Measurements from ENCODE around the gene GPC3. TPM values are rescaled to one million over a fixed set of nuclear protein-coding genes. Genes with fewer than 3 reads are reported as not detected.

GPC3 gene
- total RNA-seq (1 to 10 TPM in 3 of 4 donors, under 1 TPM in 1; 0.78 to 2.3 (median 1.8) TPM), polyA plus RNA-seq (1 to 10 TPM in 1 of 3 donors, under 1 TPM in 2; 0.43 to 1.9 (median 0.80) TPM)
- long read RNA-seq, donor 1, partial matches to known transcripts: 0 of 4 reads
- long read RNA-seq, donor 1, other reads (novel, unspliced or antisense): 2 of 4 reads
- long read RNA-seq, donor 2, partial matches to known transcripts: 0 of 1 reads
- long read RNA-seq, donor 2, other reads (novel, unspliced or antisense): 0 of 1 reads

DNA sequence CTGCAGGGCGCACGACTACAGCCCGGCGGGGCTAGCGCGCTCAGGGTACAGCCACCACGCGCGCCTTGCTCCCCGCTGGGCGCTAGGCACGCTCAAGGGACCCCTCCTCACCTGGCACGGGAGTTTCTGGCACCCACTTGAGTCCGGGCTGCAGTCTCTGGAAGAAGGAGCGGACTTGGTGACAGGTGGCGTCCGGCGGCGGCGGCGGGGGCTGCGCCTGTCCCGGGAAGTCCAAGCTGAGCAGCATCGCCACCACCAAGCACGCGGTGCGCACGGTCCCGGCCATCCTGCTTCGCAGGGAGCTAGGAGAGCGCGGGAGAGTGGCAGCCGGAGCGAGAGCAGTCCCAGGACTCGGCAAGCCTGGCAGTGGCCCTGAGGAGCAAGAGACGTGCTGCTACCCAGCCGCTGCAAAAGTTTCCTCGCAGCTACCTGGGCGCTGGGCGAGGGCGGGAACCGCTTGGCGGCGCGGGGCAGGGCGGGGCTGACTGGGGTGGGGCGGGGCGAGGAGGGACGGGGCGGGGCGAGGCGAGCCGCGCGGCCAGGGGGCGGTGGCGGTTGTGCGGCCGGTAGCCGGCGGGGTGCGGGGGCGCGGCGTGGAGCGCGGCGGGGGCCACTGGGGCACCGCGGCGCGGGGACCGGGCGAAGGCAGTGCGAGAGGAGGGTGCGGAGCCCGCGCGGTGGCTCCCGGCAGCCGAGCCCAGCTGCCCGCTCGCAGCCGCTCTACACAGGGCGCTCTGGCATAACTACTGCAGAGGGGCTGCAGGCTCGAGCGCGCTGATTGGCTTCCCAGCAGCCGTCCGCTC, at the start of gene GPC3:
Gene GPC3 (minus strand): TSS at position 431 of the 803 bp plus-strand sequence.
- H3K27me3 ChIP-seq (ENCODE audit: insufficient read depth in 3 of 3, low read length in 2 of 3): peaks cover 0 to 39% (median 0%) of the 10 kb centered on the region in 3 donors
- no peaks in the 10 kb centered on the region for H3K36me3 ChIP-seq (ENCODE audit: insufficient read depth in 1 of 2, low read depth in 1 of 2)
- H3K9me3 ChIP-seq: no peaks in the 10 kb centered on the region
- ATAC-seq (peak; percentile 54 to 70 (median 60)), DNase-seq (peak; percentile 21 to 55)
- no peaks in the 10 kb centered on the region for H3K4me1 ChIP-seq
- 0 to 26% (median 1%) methylated on average over 6 to 87 of the region's 90 CpGs for WGBS, 3 donors
- intact Hi-C loops (cut with DNase I): no loop called here
- H3K4me3 ChIP-seq: peak within 1 kb of the TSS; percentile 58
- TF ChIP-seq, protein P1, sequence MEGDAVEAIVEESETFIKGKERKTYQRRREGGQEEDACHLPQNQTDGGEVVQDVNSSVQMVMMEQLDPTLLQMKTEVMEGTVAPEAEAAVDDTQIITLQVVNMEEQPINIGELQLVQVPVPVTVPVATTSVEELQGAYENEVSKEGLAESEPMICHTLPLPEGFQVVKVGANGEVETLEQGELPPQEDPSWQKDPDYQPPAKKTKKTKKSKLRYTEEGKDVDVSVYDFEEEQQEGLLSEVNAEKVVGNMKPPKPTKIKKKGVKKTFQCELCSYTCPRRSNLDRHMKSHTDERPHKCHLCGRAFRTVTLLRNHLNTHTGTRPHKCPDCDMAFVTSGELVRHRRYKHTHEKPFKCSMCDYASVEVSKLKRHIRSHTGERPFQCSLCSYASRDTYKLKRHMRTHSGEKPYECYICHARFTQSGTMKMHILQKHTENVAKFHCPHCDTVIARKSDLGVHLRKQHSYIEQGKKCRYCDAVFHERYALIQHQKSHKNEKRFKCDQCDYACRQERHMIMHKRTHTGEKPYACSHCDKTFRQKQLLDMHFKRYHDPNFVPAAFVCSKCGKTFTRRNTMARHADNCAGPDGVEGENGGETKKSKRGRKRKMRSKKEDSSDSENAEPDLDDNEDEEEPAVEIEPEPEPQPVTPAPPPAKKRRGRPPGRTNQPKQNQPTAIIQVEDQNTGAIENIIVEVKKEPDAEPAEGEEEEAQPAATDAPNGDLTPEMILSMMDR (IDR thresholded peaks at IDR 0.05): no peak
- H3K27ac ChIP-seq: no peak within 1 kb of the TSS

DNA sequence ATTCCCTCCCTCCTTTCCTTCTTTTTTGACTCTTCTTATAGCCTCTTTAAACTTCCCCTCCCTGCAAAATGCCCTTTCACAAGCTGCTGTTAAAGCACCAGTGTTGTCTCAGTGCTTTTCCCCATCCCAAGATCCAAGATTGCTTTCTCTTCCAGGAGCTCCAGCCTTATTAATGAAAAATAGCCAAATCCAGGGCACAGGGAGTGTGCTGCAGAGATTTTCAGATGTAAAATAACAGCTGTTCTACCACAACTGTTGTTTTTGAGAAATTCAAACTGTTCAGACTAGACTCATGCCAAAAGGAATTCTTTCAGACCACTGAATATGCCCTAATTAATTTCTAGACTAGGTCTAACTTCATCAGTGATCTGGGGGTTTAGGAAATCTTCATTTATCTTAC, 47.0 kb upstream of the GPC3 start:
- TF ChIP-seq, protein P1 (IDR thresholded peaks at IDR 0.05): no peak
- Histone ChIP-seq H3K9me3 (no peaks in the 10 kb centered on the region), H3K27ac (no peak overlapping the region), H3K4me3 (no peak overlapping the region), H3K36me3 (ENCODE audit: insufficient read depth in 1 of 2, low read depth in 1 of 2) (no peaks in the 10 kb centered on the region), H3K4me1 (no peaks in the 10 kb centered on the region), H3K27me3 (ENCODE audit: insufficient read depth in 3 of 3, low read length in 2 of 3) (no peaks in the 10 kb centered on the region)
- ATAC-seq (no peak), DNase-seq (no peak)
- intact Hi-C loops (cut with DNase I): no loop called here

DNA sequence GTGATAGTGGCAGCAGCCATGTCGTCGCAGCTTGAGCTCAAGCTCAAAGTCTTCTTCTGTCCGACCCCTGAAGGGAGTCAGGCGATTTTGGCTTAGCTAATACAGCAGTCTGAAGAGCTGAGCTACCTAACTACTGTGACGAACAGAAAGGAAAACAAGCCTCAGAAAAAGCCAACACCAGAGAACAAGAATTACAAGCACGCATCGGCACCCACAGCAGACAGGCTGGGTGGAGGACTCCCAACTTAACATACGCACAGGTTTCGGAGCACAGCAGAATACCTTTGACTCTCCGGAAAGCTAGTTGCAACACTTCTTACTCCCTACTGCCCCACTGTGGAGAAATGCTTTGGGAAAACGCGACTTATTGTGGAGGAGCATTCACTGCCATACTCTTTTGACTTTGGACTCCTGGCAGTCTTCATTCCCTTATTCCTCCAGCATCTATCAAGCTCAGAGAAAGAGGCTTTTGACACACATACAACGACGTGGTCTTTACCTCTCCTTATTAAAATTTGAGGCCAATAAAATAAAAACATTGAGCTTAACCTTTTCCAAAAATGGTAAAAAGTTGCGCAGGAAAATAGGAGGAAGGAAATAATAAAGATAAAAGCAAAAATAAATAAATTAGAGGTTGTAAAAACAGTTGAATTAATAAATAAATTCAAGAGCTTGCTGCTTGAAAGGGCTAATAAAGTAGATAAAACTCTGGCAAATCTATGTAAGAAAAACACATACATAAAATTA, 41.3 kb upstream of the GPC3 start:
- WGBS, 3 donors: 10 to 25% (median 13%) methylated on average over 15 of the region's 15 CpGs
- ATAC-seq: no peak
- no peak overlapping the region for H3K27ac ChIP-seq
- H3K36me3 ChIP-seq (ENCODE audit: insufficient read depth in 1 of 2, low read depth in 1 of 2): no peaks in the 10 kb centered on the region
- intact Hi-C loops (cut with DNase I): loop anchor here in 1 of 2 donors (5.0 kb wide), 1 partner anchor 234 kb away; no protein-coding TSS in a partner anchor
- no peak for DNase-seq
- no peaks in the 10 kb centered on the region for H3K4me1 ChIP-seq
- H3K27me3 ChIP-seq (ENCODE audit: insufficient read depth in 3 of 3, low read length in 2 of 3): peaks cover 0 to 6% (median 0%) of the 10 kb centered on the region in 3 donors
- H3K9me3 ChIP-seq: no peaks in the 10 kb centered on the region
- H3K4me3 ChIP-seq: peak overlapping the region; percentile 41
- TF ChIP-seq, protein P1 (IDR thresholded peaks at IDR 0.05): peak; percentile 38

DNA sequence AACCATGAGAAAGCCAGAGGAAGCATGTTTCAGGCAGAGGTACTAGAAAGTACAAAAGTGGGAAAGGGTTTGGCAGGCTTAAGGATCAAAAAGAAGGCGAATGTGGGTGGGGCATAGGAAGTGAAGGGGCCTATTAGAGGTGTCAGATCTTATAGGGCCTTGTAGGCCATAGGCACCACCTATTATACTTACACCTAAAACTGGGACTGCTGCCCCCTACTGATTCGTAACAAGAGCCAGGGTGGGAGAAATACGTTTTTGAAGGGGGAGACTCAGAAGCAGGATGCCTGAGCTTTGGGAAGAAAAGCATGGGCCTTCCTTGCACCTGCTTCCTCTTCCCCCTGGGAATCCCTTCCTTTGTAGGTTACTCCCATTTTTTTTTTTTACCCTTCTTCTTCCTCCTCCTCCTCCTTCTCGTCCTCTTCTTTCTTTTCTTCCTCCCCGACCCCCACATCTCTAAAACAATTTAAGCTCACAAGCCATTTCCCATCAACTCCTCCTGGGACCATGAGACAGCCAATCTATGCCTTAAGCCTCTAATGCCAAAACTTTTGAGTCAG, 40.7 kb upstream of the GPC3 start:
- H3K36me3 ChIP-seq (ENCODE audit: insufficient read depth in 1 of 2, low read depth in 1 of 2): no peaks in the 10 kb centered on the region
- H3K9me3 ChIP-seq: no peaks in the 10 kb centered on the region
- H3K4me3 ChIP-seq: peak overlapping the region; percentile 41
- H3K27ac ChIP-seq: no peak overlapping the region
- TF ChIP-seq, protein P1 (IDR thresholded peaks at IDR 0.05): no peak
- DNase-seq (no peak), ATAC-seq (no peak)
- H3K4me1 ChIP-seq: no peaks in the 10 kb centered on the region
- 38 to 50% (median 45%) methylated on average over 3 to 5 of the region's 5 CpGs for WGBS, 3 donors
- intact Hi-C loops (cut with DNase I): loop anchor here in 1 of 2 donors (5.0 kb wide), 1 partner anchor 234 kb away; no protein-coding TSS in a partner anchor
- peaks cover 0 to 6% (median 0%) of the 10 kb centered on the region in 3 donors for H3K27me3 ChIP-seq (ENCODE audit: insufficient read depth in 3 of 3, low read length in 2 of 3)
